ENCODE measurements around the gene PROKR1. TPM values are rescaled to one million over a fixed set of nuclear protein-coding genes. Genes with fewer than 3 reads are reported as not detected.

PROKR1 gene
- total and polyA plus RNA-seq, 2 donors (not counting 1 experiment from before 2014, with no cell fraction given) = 0.01 TPM; not detected in 1

DNA sequence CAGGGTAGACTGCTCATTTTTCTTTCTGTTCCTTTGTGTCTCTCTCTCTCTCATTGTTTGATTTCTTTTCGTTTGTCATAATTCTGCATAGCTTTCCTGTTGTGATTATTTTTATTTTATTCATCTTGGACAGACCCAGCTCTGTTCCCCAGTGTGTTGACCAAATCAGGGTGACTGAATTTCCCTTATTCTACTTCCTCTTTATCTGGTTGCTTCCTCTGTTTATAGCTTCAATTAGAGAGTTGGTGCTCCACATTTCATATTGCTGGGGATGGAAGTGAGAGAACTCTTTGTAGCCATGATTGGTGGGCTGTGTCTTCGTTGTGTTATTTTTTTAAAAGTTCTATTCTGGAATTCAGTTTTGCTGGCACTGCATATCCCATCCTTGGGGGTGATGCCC lies 19.1 kb downstream of the PROKR1 start:
- peaks cover 2% of the 10 kb centered on the region for H3K9me3 Mint-ChIP-seq (ENCODE audit: insufficient read depth)
- TF ChIP-seq CTCF (IDR thresholded peaks at IDR 0.05) (no peak), EZH2 (IDR thresholded peaks at IDR 0.05; ENCODE audit: borderline replicate concordance, insufficient read depth, low read depth, low read length, poor library complexity, severe bottlenecking) (no peak)

DNA sequence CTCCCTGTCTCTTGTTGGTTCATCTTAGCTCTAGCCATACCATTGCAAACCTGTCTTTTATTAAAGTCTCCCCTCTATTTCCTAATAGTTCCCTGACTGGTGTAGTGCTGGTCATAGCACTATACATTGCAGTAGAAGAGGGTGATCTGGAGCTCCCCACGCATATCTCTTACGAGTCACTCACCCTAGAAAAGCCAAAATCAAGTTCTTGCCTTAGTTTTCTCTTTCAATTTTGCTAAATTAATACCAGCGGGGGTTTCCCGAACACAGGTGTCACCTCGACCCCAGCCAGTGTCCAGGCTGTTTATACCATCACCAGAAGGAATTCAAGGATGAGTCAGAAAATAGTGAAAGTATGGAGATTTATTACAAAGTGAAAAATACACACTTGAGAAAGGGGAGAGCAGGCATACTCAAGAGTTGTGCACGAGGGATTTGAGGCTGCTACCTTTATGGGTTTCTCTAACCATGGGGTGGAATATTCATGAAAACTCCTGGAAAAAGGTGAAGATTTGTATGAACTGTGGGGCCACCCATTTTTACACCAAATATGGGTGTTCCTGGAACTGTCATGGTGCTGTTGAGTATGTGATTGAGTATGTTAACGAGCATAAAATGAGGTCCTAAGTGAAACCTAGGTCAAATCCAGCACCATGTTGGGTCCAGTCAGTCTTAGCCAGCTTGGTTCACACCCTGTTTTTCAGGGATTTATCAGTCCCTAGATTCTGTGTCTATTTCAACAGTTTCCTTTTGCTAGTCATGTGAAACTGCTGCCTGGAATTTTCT lies 20.2 kb downstream of the PROKR1 start:
- no peaks in the 10 kb centered on the region for H3K36me3 ChIP-seq (replicated peaks in 1 of 2; ENCODE audit: control extremely low read depth in 1 of 2, control insufficient read depth in 1 of 2, extremely low read depth in 1 of 2, insufficient read depth in 2 of 2, low read length in 1 of 2)
- ChIA-PET CTCF (interaction anchor here (0.7 to 0.8 kb wide), 2 partner anchors 68 to 262 kb away, joined by 3 read pairs; no protein-coding TSS in a partner anchor), POLR2A (no interaction called here)
- H3K4me3 Mint-ChIP-seq = no peak overlapping the region
- no peak for ATAC-seq (ENCODE audit: low read depth)
- no peak overlapping the region for H3K27ac Mint-ChIP-seq
- H3K27me3 Mint-ChIP-seq = no peaks in the 10 kb centered on the region
- no peak overlapping the region for H3K4me2 ChIP-seq (replicated peaks; ENCODE audit: low read depth, low read length, poor library complexity, severe bottlenecking)
- H4K20me1 ChIP-seq (ENCODE audit: control insufficient read depth, insufficient read depth, low read length, poor library complexity, severe bottlenecking) = no peaks in the 10 kb centered on the region
- DNase-seq = no peak
- 67% methylated on average over 4 of the region's 7 CpGs for WGBS (ENCODE audit: insufficient coverage)
- H3K4me1 ChIP-seq (ENCODE audit: control insufficient read depth in 2 of 2, insufficient read depth in 2 of 2, low read length in 2 of 2) = peaks cover 8% of the 10 kb centered on the region in 2 donors
- H3K27me3 ChIP-seq (replicated peaks in 1 of 4; ENCODE audit: control extremely low read depth in 1 of 4, control insufficient read depth in 3 of 4, insufficient read depth in 4 of 4, low read length in 3 of 4) = no peaks in the 10 kb centered on the region
- H3K79me2 ChIP-seq (ENCODE audit: control insufficient read depth, insufficient read depth, low read length) = no peaks in the 10 kb centered on the region
- TF ChIP-seq CTCF (IDR thresholded peaks at IDR 0.05) = no peak
- no peak for TF ChIP-seq EZH2 (IDR thresholded peaks at IDR 0.05; ENCODE audit: borderline replicate concordance, insufficient read depth, low read depth, low read length, poor library complexity, severe bottlenecking)
- no peak overlapping the region for H2AFZ ChIP-seq (ENCODE audit: insufficient read depth, low read depth, low read length, poor library complexity, severe bottlenecking)
- peaks cover 12% of the 10 kb centered on the region for H3K4me1 Mint-ChIP-seq
- H3K9me3 ChIP-seq (ENCODE audit: control extremely low read depth in 1 of 3, control insufficient read depth in 2 of 3, insufficient read depth in 1 of 3, low read length in 2 of 3) = peaks cover 0 to 4% (median 0%) of the 10 kb centered on the region in 3 donors
- peaks cover 4% of the 10 kb centered on the region for H3K9me3 Mint-ChIP-seq (ENCODE audit: insufficient read depth)
- no peak overlapping the region for H3K4me3 ChIP-seq (ENCODE audit: control extremely low read depth in 1 of 5, extremely low read depth in 1 of 5, insufficient read depth in 1 of 5, low read depth in 2 of 5, low read length in 4 of 5)
- no peak overlapping the region for H3K9ac ChIP-seq (ENCODE audit: low read length)
- intact Hi-C loops (cut with micrococcal nuclease) = no loop called here
- no peak overlapping the region for H3K27ac ChIP-seq (ENCODE audit: low read length in 2 of 2)

More for the DNA sequence above, 19.1 kb downstream of the PROKR1 start:
- ATAC-seq (ENCODE audit: low read depth) = peak; percentile 24
- Mint-ChIP-seq H3K27ac (no peak overlapping the region), H3K4me1 (peaks cover 12% of the 10 kb centered on the region), H3K27me3 (peaks cover 6% of the 10 kb centered on the region), H3K4me3 (no peak overlapping the region)
- H2AFZ ChIP-seq (ENCODE audit: insufficient read depth, low read depth, low read length, poor library complexity, severe bottlenecking) = no peak overlapping the region
- DNase-seq = peak; percentile 41
- peak overlapping the region; percentile 9 for H3K4me2 ChIP-seq (replicated peaks; ENCODE audit: low read depth, low read length, poor library complexity, severe bottlenecking)
- H3K36me3 ChIP-seq (replicated peaks in 1 of 2; ENCODE audit: control extremely low read depth in 1 of 2, control insufficient read depth in 1 of 2, extremely low read depth in 1 of 2, insufficient read depth in 2 of 2, low read length in 1 of 2) = no peaks in the 10 kb centered on the region
- H3K4me3 ChIP-seq (ENCODE audit: control extremely low read depth in 1 of 5, extremely low read depth in 1 of 5, insufficient read depth in 1 of 5, low read depth in 2 of 5, low read length in 4 of 5) = no peak overlapping the region
- no peaks in the 10 kb centered on the region for H4K20me1 ChIP-seq (ENCODE audit: control insufficient read depth, insufficient read depth, low read length, poor library complexity, severe bottlenecking)
- no peaks in the 10 kb centered on the region for H3K27me3 ChIP-seq (replicated peaks in 1 of 4; ENCODE audit: control extremely low read depth in 1 of 4, control insufficient read depth in 3 of 4, insufficient read depth in 4 of 4, low read length in 3 of 4)
- ChIA-PET POLR2A (no interaction called here), CTCF (interaction anchor here (0.7 to 1.4 kb wide), 3 partner anchors 46 to 175 kb away, joined by 3 to 4 read pairs (median 3); no protein-coding TSS in a partner anchor)
- no peak overlapping the region for H3K27ac ChIP-seq (ENCODE audit: low read length in 2 of 2)
- H3K4me1 ChIP-seq (ENCODE audit: control insufficient read depth in 2 of 2, insufficient read depth in 2 of 2, low read length in 2 of 2) = peaks cover 8% of the 10 kb centered on the region in 2 donors
- H3K9ac ChIP-seq (ENCODE audit: low read length) = no peak overlapping the region
- WGBS (ENCODE audit: insufficient coverage) = no CpG with 5 or more reads among the region's 2 CpGs
- no peaks in the 10 kb centered on the region for H3K79me2 ChIP-seq (ENCODE audit: control insufficient read depth, insufficient read depth, low read length)
- peaks cover 0 to 3% (median 0%) of the 10 kb centered on the region in 3 donors for H3K9me3 ChIP-seq (ENCODE audit: control extremely low read depth in 1 of 3, control insufficient read depth in 2 of 3, insufficient read depth in 1 of 3, low read length in 2 of 3)
- intact Hi-C loops (cut with micrococcal nuclease) = no loop called here

All from B cell (primary cell).